IMR-90 (cell line): ENCODE data around the gene ADARB2. TPM values are rescaled to one million over a fixed set of nuclear protein-coding genes. Genes with fewer than 3 reads are reported as not detected.

Source experiments
- ATAC-seq: fragments of 200-7000 bp; cut with Tn5 transposase; 2 replicates; pipeline ENCODE4 v1.9.1; 2020; ENCODE audit warnings: low read depth, mild to moderate bottlenecking, moderate library complexity
- BruUV-seq: library from RNA; stranded (reverse); fragments of 400-500 nt; replicated peaks from 2 replicates; lab custom pipeline; 2021; lab: Mats Ljungman, UMichigan
- CTCF ChIA-PET: fragments of 300-600 bp; formaldehyde crosslinking; extraction: SDS; loops from one replicate; lab custom pipeline; 2021; ENCODE audit warnings: antibody characterized with exemption; lab: Yijun Ruan, JAX
- POLR2A ChIA-PET: fragments of 300-600 bp; sonication (Branson Sonifier 250); formaldehyde crosslinking; loops from one replicate; lab custom pipeline; 2022; ENCODE audit warnings: antibody characterized with exemption; ENCODE audit not compliant: unreplicated experiment; lab: Charles Lee
- DNase-seq: peaks from one replicate; pipeline ENCODE4 v3.0.0; 2013
- H2AFZ ChIP-seq: replicated peaks from 2 replicates; pipeline ENCODE3; 2013; ENCODE audit warnings: low read length, mild to moderate bottlenecking; ENCODE audit not compliant: poor library complexity
- H2AK5ac ChIP-seq: 2 replicates; pipeline ENCODE4 v1.6.1; 2013; ENCODE audit warnings: low read depth, low read length, inconsistent platforms
- H2AK9ac ChIP-seq: replicated peaks from 2 replicates; pipeline ENCODE3; 2013; ENCODE audit warnings: mild to moderate bottlenecking, low read depth, low read length, moderate library complexity; ENCODE audit not compliant: poor library complexity
- H2BK120ac ChIP-seq: 2 replicates; pipeline ENCODE4 v1.6.1; 2013; ENCODE audit warnings: low read depth, low read length, inconsistent platforms
- H2BK15ac ChIP-seq: 3 replicates; pipeline ENCODE4 v1.6.1; 2013; ENCODE audit warnings: low read depth, low read length, inconsistent platforms
- H2BK20ac ChIP-seq: 2 replicates; pipeline ENCODE4 v1.6.1; 2013; ENCODE audit warnings: low read depth, mild to moderate bottlenecking, inconsistent platforms, low read length, moderate library complexity
- H2BK5ac ChIP-seq: 2 replicates; pipeline ENCODE4 v1.6.1; 2013; ENCODE audit warnings: mild to moderate bottlenecking, low read depth, low read length, inconsistent platforms; ENCODE audit not compliant: poor library complexity, severe bottlenecking
- H3K14ac ChIP-seq: replicated peaks from 2 replicates; pipeline ENCODE4 v1.6.1; 2013; ENCODE audit warnings: low read depth, low read length, inconsistent platforms
- H3K18ac ChIP-seq: 2 replicates; pipeline ENCODE4 v1.6.1; 2013; ENCODE audit warnings: low read depth, low read length, control low read depth
- H3K23ac ChIP-seq: 2 replicates; pipeline ENCODE4 v1.6.1; 2013; ENCODE audit warnings: low read depth, low read length, inconsistent platforms
- H3K27ac ChIP-seq: 2 replicates; pipeline ENCODE4 v1.5.1; 2013; ENCODE audit warnings: mild to moderate bottlenecking, control low read depth, low read length; ENCODE audit not compliant: insufficient read depth
- H3K27me3 ChIP-seq: 2 replicates; pipeline ENCODE4 v1.6.1; 2013; ENCODE audit warnings: low read length; ENCODE audit not compliant: control insufficient read depth, insufficient read depth
- H3K36me3 ChIP-seq: 2 replicates; pipeline ENCODE4 v1.6.1; 2013; ENCODE audit warnings: low read length, mixed read lengths; ENCODE audit not compliant: control insufficient read depth, insufficient read depth
- H3K4ac ChIP-seq: 2 replicates; pipeline ENCODE4 v1.6.1; 2013; ENCODE audit warnings: low read depth, low read length, inconsistent platforms
- H3K4me1 ChIP-seq: 2 replicates; pipeline ENCODE4 v1.6.1; 2013; ENCODE audit warnings: low read length, mixed read lengths; ENCODE audit not compliant: control insufficient read depth, insufficient read depth
- H3K4me2 ChIP-seq: 2 replicates; pipeline ENCODE4 v1.6.1; 2013; ENCODE audit warnings: low read depth, mild to moderate bottlenecking, control low read depth, low read length, moderate library complexity
- H3K4me3 ChIP-seq: 2 replicates; pipeline ENCODE4 v1.5.1; 2013; ENCODE audit warnings: low read depth, mild to moderate bottlenecking, control low read depth, low read length, moderate library complexity; ENCODE audit not compliant: insufficient read depth
- H3K56ac ChIP-seq: 2 replicates; pipeline ENCODE4 v1.6.1; 2013; ENCODE audit warnings: low read length, inconsistent platforms; ENCODE audit not compliant: insufficient read depth; ENCODE audit errors: extremely low read depth
- H3K79me1 ChIP-seq, 2 experiments: 2 replicates each; pipeline ENCODE4 v1.6.1; 2013; ENCODE audit warnings: low read length in 2 of 2, inconsistent platforms in 1 of 2, low read depth in 1 of 2
- H3K9ac ChIP-seq: 2 replicates; pipeline ENCODE4 v1.6.1; 2013; ENCODE audit warnings: low read depth, low read length, control low read depth
- H3K9me1 ChIP-seq: 2 replicates; pipeline ENCODE4 v1.6.1; 2013; ENCODE audit warnings: low read length, inconsistent platforms; ENCODE audit not compliant: insufficient read depth
- H3K9me3 ChIP-seq: 2 replicates; pipeline ENCODE4 v1.6.1; 2013; ENCODE audit warnings: low read length; ENCODE audit not compliant: control insufficient read depth, insufficient read depth
- H4K20me1 ChIP-seq: 2 replicates; pipeline ENCODE4 v1.6.1; 2013; ENCODE audit warnings: low read length, inconsistent platforms; ENCODE audit not compliant: insufficient read depth
- H4K5ac ChIP-seq: 2 replicates; pipeline ENCODE4 v1.6.1; 2013; ENCODE audit warnings: mild to moderate bottlenecking, low read depth, low read length, control low read depth
- H4K8ac ChIP-seq, 2 experiments: 2 replicates each; pipeline ENCODE4 v1.6.1; 2013; ENCODE audit warnings: low read depth in 2 of 2, low read length in 2 of 2, control low read depth in 1 of 2, inconsistent platforms in 1 of 2
- H4K91ac ChIP-seq: 2 replicates; pipeline ENCODE4 v1.6.1; 2013; ENCODE audit warnings: low read depth, low read length, inconsistent platforms; ENCODE audit not compliant: insufficient read depth
- CEBPB ChIP-seq: IDR thresholded peaks from 2 replicates; pipeline ENCODE4 v1.6.1; 2012; ENCODE audit warnings: low read depth, low read length, improper control_type of control experiment
- CHD1 ChIP-seq: IDR thresholded peaks from 2 replicates; pipeline ENCODE4 v1.6.1; 2012; ENCODE audit warnings: low read depth, low read length, improper control_type of control experiment
- ELK1 ChIP-seq: fragments of 150-350 bp; IDR thresholded peaks from 2 replicates; pipeline ENCODE4 v1.6.1; 2016; ENCODE audit warnings: low read depth, mild to moderate bottlenecking, low read length, moderate library complexity, borderline replicate concordance
- MXI1 ChIP-seq: IDR thresholded peaks from 2 replicates; pipeline ENCODE4 v1.6.1; 2012; ENCODE audit warnings: low read depth, mild to moderate bottlenecking, low read length, moderate library complexity, borderline replicate concordance
- POLR2A ChIP-seq: IDR thresholded peaks from 2 replicates; pipeline ENCODE4 v1.6.1; 2012; ENCODE audit warnings: mild to moderate bottlenecking, low read depth, low read length
- RCOR1 ChIP-seq: IDR thresholded peaks from 2 replicates; pipeline ENCODE4 v1.6.1; 2012; ENCODE audit warnings: mild to moderate bottlenecking, low read length, improper control_type of control experiment; ENCODE audit not compliant: insufficient replicate concordance
- RFX5 ChIP-seq: IDR thresholded peaks from 2 replicates; pipeline ENCODE4 v1.8.0; 2012; ENCODE audit warnings: low read depth, mild to moderate bottlenecking, low read length, moderate library complexity
- SMC3 ChIP-seq: fragments of 150-350 bp; IDR thresholded peaks from 2 replicates; pipeline ENCODE4 v1.6.1; 2016; ENCODE audit warnings: low read depth, mild to moderate bottlenecking, antibody characterized with exemption, low read length, moderate library complexity
- WGBS, 2 experiments: methylation state at CpG; one replicate each; pipeline versions ENCODE4 v1.1.5 to v1.1.7; 2013; ENCODE audit warnings: missing lambda C conversion rate in 2 of 2; ENCODE audit not compliant: insufficient read length in 1 of 2; ENCODE audit errors: extremely low coverage in 2 of 2; 5-methylcytosine and 5-hydroxymethylcytosine counted together
- dilution Hi-C: fragments of 300-500 bp; cut with HindIII; formaldehyde crosslinking; loops from one replicate; pipeline ENCODE4 v1.14.3; 2018; ENCODE audit warnings: low sequenced_read_pairs; ENCODE audit not compliant: unreplicated experiment
- in situ Hi-C: fragments of 300-500 bp; cut with MboI; formaldehyde crosslinking; loops from 3 replicates; pipeline ENCODE4 v1.14.3; 2019; ENCODE audit warnings: low sequenced_read_pairs, inconsistent platforms, mixed read lengths
- intact Hi-C: fragments of 100-400 bp; cut with micrococcal nuclease; formaldehyde crosslinking; loops from 2 replicates; pipeline ENCODE4 v1.10.0; 2022
- polyA plus RNA-seq, 3 experiments: library from polyadenylated mRNA; depleted of rRNA; stranded (reverse); fragments of >200 nt; gene quantifications; 2 replicates each; pipeline ENCODE4 v1.2.3, GENCODE V29; 2012; ENCODE audit warnings: low replicate concordance in 1 of 3
- total RNA-seq: library from RNA; depleted of rRNA; stranded (reverse); fragments of >200 nt; gene quantifications from 2 replicates; pipeline ENCODE4 v1.2.3, GENCODE V29; 2012

The ADARB2 gene
- total and polyA plus RNA-seq, 2 of the 4 experiments (the other 2 are of a cell fraction), result not detected

- H3K18ac ChIP-seq, result no peak overlapping the region
- H2BK20ac ChIP-seq, result no peak overlapping the region
- ChIA-PET POLR2A (no interaction called here), CTCF (no interaction called here)
- no peak overlapping the region for H3K4me2 ChIP-seq
- no peaks in the 10 kb centered on the region for H3K36me3 ChIP-seq
- no peak overlapping the region for H4K91ac ChIP-seq
- no peak overlapping the region for H4K8ac ChIP-seq
- DNase-seq (no peak), ATAC-seq (no peak)
- no peak overlapping the region for H2BK120ac ChIP-seq
- H3K23ac ChIP-seq, result no peak overlapping the region
- no peaks in the 10 kb centered on the region for H3K79me1 ChIP-seq
- no TSS peak for BruUV-seq
- H4K5ac ChIP-seq, result no peak overlapping the region
- H3K4ac ChIP-seq, result no peak overlapping the region
- H3K27ac ChIP-seq, result no peak overlapping the region
- H2BK5ac ChIP-seq, result no peak overlapping the region
- no peaks in the 10 kb centered on the region for H4K20me1 ChIP-seq
- no peak overlapping the region for H3K56ac ChIP-seq
- H3K9me3 ChIP-seq, result peaks cover 40% of the 10 kb centered on the region
- H2BK15ac ChIP-seq, result no peak overlapping the region
- H3K9ac ChIP-seq, result no peak overlapping the region
- intact Hi-C loops, result no loop called here
- H3K14ac ChIP-seq, result no peak overlapping the region
- H3K9me1 ChIP-seq, result no peaks in the 10 kb centered on the region
- H3K4me1 ChIP-seq, result no peaks in the 10 kb centered on the region
- in situ Hi-C loops, result no loop called here
- TF ChIP-seq ELK1 (no peak), POLR2A (no peak), CHD1 (no peak), SMC3 (no peak), CEBPB (peak; percentile 41; the same call in 1 of the 2 replicates), RFX5 (no peak), RCOR1 (no peak), MXI1 (no peak)
- H2AK5ac ChIP-seq, result no peak overlapping the region
- H3K4me3 ChIP-seq, result no peak overlapping the region
- no peaks in the 10 kb centered on the region for H3K27me3 ChIP-seq
- no peak overlapping the region for H2AK9ac ChIP-seq
- WGBS, 2 experiments, result no CpG with 5 or more reads among the region's 2 CpGs
- H2AFZ ChIP-seq, result no peak overlapping the region
- dilution Hi-C loops, result no loop called here
Observed at GRCh38 chr10:1741450-1741849, 4.1 kb upstream of the ADARB2 start.
